Measurements from ENCODE around the gene BRD3. TPM values are rescaled to one million over a fixed set of nuclear protein-coding genes. Genes with fewer than 3 reads are reported as not detected.

The BRD3 gene
- total and polyA plus RNA-seq, 8 donors: 8.8 to 36.3 (median 16.5) TPM

DNA sequence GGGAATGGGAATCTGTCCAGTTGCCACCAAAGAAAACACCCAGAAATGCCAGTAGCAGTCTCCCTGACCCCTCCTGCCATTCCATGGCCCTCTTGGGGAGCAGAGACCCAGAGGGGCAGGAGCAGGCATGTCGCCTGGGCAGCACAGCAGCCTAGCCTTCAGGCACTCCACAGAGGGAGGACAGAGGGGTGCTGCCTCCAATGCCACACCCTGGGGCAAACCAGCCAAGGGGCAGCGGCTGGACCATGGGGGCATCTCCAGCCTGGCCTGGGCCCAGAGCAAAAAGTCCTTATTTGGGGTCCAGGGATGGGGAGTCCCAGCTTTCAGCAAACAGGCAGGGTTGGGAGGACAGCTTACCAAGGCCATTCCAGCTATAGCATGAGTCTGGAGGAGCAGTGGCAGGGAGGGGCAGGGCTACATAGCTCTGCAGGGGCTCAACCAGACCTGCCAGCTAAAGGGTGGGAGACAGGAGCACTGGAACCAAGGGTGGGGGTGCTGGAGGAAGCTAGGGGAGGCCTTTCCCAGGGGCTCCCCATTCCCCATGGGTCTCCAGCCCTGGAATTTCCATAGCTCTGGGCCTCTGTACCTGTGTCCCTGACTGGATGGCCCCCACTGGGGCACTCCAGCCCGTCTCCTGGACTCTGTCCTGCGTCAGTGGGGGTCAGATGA, 6.7 kb downstream of the BRD3 start:
- intact Hi-C loops (cut with DNase I): loop anchor here in 1 of 3 donors (10.0 kb wide), 1 partner anchor 74 kb away; the partner anchor contains the start of gene WDR5
- Histone ChIP-seq H3K27me3 (no peaks in the 10 kb centered on the region), H3K4me3 (no peak overlapping the region), H3K27ac (peak overlapping the region in 1 of 4 donors; percentile 3), H3K36me3 (no peaks in the 10 kb centered on the region), H3K4me1 (peaks cover 20 to 49% (median 21%) of the 10 kb centered on the region in 3 donors), H3K9me3 (no peaks in the 10 kb centered on the region)
- 84 to 88% methylated on average over 4 of the region's 4 CpGs for WGBS, 2 donors
- FAIRE-seq (no peak), DNase-seq (peak in 1 of 6 donors; percentile 29), ATAC-seq (no peak)
- TF ChIP-seq, protein P1, sequence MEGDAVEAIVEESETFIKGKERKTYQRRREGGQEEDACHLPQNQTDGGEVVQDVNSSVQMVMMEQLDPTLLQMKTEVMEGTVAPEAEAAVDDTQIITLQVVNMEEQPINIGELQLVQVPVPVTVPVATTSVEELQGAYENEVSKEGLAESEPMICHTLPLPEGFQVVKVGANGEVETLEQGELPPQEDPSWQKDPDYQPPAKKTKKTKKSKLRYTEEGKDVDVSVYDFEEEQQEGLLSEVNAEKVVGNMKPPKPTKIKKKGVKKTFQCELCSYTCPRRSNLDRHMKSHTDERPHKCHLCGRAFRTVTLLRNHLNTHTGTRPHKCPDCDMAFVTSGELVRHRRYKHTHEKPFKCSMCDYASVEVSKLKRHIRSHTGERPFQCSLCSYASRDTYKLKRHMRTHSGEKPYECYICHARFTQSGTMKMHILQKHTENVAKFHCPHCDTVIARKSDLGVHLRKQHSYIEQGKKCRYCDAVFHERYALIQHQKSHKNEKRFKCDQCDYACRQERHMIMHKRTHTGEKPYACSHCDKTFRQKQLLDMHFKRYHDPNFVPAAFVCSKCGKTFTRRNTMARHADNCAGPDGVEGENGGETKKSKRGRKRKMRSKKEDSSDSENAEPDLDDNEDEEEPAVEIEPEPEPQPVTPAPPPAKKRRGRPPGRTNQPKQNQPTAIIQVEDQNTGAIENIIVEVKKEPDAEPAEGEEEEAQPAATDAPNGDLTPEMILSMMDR (IDR thresholded peaks at IDR 0.05): no peak

DNA sequence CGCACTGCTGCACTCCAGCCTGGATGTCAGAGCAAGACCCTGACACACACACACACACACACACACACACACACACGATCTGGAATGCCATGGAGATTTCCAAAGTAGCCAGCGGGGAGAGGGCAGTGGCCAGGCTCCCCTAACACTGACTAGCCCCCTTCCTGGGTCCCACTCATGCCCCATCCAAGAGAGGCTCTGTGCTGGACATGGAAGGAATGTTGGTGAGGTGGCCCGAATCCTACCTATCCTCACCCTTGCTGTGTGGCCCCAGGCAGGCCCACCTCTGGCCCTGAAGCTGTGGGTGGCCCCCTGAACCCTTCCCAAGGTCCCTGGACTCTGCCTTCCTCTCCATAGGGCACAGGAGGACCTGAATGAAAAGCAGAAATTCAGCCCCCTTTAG, 7.3 kb downstream of the BRD3 start:
- Histone ChIP-seq H3K27ac (no peak overlapping the region), H3K4me1 (peaks cover 26 to 51% (median 27%) of the 10 kb centered on the region in 3 donors), H3K9me3 (no peaks in the 10 kb centered on the region), H3K4me3 (no peak overlapping the region), H3K36me3 (no peaks in the 10 kb centered on the region), H3K27me3 (no peaks in the 10 kb centered on the region)
- 70 to 71% methylated on average over 4 of the region's 4 CpGs for WGBS, 2 donors
- DNase-seq (no peak), ATAC-seq (no peak), FAIRE-seq (no peak)
- intact Hi-C loops (cut with DNase I): loop anchor here in 1 of 3 donors (10.0 kb wide), 1 partner anchor 74 kb away; the partner anchor contains the start of gene WDR5
- TF ChIP-seq, protein P1 (IDR thresholded peaks at IDR 0.05): no peak

DNA sequence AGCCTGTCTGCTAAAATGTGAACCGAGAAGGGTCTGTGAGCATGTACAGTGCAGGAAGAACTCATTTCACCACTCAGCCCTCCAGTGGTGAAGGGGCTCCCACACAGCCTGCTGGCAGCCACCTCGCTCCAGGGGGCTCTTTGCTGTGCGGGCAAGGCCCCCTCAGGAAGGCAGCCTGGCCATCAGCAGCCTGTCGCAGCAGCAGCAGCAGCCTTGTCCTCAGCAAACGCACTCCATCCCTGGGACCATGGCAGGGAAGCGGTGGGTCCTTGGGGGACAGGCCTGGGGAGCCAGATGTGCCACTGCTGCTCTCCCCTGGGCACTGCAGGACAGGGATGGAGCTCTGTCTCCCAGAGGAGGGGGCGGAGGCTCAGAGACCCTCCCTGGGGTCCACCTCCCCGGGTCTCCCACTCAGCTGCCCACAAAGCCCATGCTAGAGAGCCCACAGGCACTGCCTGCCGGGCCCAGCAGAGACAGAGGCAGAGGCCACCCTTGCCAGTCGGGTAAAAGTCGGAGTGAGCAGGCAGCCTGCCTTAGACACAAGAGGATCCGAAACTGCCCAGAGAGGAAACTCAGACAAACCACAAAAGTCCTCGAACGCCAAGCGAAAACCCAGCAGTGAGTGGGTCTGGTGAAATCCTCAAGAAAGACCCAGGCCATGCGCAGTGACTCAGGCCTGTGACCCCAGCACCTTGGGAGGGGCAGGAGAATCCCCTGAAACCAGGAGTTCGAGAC, 8.0 kb downstream of the BRD3 start:
- DNase-seq (peak in 1 of 6 donors; percentile 56), ATAC-seq (no peak), FAIRE-seq (no peak)
- TF ChIP-seq, protein P1 (IDR thresholded peaks at IDR 0.05): no peak
- 90% methylated on average over 17 of the region's 17 CpGs for WGBS, 2 donors
- Histone ChIP-seq H3K4me3 (no peak overlapping the region), H3K4me1 (peaks cover 31 to 55% (median 33%) of the 10 kb centered on the region in 3 donors), H3K9me3 (no peaks in the 10 kb centered on the region), H3K27me3 (no peaks in the 10 kb centered on the region), H3K27ac (no peak overlapping the region), H3K36me3 (no peaks in the 10 kb centered on the region)
- intact Hi-C loops (cut with DNase I): loop anchor here in 1 of 3 donors (10.0 kb wide), 1 partner anchor 75 kb away; the partner anchor contains the start of gene WDR5

DNA sequence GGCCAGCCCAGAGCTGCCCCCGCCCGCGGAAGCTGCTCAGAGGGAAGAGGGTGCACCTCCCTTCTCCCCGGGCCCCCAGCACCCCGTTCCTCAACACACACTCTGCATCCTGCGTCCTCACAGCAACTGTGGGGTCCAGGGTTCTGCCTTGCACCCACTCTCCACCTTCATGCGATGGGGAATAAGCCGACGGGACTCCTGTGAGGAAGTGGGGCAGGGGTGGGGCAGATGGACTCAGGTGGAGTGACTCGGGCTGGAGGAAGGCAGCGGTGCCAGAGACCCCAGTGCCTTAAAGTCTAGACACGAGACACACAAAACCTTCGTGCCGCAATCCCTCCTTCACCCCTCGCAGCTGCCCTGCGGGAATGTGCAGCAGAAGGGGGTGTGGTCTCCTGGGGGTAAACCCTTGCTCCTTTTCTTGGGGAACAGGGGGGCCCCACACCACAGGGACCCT, 8.6 kb downstream of the BRD3 start:
- intact Hi-C loops (cut with DNase I): no loop called here
- Histone ChIP-seq H3K4me1 (peaks cover 33 to 61% (median 39%) of the 10 kb centered on the region in 3 donors), H3K27ac (no peak overlapping the region), H3K9me3 (no peaks in the 10 kb centered on the region), H3K27me3 (no peaks in the 10 kb centered on the region), H3K36me3 (no peaks in the 10 kb centered on the region), H3K4me3 (no peak overlapping the region)
- ATAC-seq (no peak), DNase-seq (peak in 2 of 6 donors; percentile 5 to 60), FAIRE-seq (no peak)
- 90 to 94% methylated on average over 16 of the region's 16 CpGs for WGBS, 2 donors
- TF ChIP-seq, protein P1 (IDR thresholded peaks at IDR 0.05): no peak

All from pancreas (tissue), 10 donors.